Measurements from ENCODE around the gene GRB10.

The GRB10 gene

DNA sequence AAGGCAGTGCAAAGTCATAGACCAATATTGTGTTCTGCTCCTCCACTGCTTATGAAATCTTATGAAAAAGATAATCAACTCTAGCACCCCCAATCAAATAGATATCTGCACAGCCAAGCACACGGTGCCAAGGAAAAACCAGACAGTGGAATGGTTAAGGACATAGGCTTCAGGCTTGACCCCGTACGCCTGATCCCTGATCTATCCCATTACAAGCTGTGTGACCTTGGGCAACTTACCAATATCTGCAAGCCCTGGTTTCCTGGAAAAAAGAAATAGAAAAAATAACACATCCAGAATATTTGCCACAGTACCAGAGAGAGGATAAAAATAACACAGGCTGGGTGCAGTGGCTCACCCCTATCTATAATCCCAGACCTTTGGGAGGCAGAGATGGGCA, 56.9 kb downstream of the GRB10 start:
- Histone ChIP-seq H3K9me3 (ENCODE audit: control insufficient read depth, low read length) (no peaks in the 10 kb centered on the region), H3K4me3 (ENCODE audit: low read length) (no peak overlapping the region), H3K27me3 (replicated peaks; ENCODE audit: control insufficient read depth, insufficient read depth, low read length) (no peaks in the 10 kb centered on the region), H3K9ac (ENCODE audit: low read length) (no peak overlapping the region), H3K4me1 (ENCODE audit: control insufficient read depth, insufficient read depth, low read length) (peaks cover 27% of the 10 kb centered on the region), H3K36me3 (ENCODE audit: control insufficient read depth, insufficient read depth, low read length, severe bottlenecking) (peaks cover 8% of the 10 kb centered on the region)
- no peak for DNase-seq (ENCODE audit: low read depth)

DNA sequence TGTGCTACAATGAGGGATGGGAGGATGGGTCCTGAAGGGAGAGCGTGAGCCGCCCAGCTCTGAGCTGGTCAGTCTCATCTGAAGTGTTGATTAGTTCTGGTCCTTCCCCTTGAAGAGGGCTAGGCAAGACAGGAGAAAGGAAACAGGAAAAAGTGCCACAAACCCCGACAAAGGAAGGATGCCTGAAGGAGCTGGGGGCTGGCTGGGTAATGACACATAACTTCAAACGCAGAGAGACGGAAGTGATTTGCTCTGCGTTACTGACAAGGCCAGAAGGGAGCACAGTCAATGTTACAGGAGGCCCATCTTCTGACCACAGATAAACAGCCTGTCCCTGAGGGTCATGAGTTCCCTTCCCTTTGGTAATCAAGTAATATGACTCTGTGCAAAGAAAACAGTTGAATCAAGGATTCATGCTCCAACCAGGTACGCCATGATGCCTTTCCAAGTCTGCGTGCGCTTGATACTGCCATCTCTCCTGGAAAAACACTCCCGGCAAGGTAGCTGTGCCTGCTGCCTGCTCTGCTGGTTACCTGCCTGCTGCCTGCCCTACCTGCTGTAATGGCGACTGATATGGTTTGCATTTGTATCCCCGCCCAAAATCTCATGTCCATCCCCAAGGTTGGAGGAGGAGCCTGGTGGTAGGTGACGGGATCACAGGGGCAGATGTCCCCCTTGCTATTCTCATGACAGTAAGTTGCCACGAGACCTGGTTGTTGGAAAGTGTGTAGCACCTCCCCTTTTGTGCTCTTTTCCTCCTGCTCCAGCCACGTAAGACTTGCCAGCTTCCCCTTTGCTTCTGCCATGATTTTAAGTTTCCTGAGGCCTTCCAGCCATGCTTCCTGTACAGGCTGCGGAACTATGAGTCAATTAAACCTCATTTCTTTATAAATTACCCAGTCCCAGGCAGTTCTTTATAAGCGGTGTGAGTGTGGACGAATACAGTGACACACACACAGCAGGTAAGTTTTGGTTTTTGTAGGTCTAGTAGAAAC, 57.9 kb downstream of the GRB10 start:
- DNase-seq (ENCODE audit: low read depth): no peak
- H3K9me3 ChIP-seq (ENCODE audit: control insufficient read depth, low read length): no peaks in the 10 kb centered on the region
- no peak overlapping the region for H3K9ac ChIP-seq (ENCODE audit: low read length)
- no peak overlapping the region for H3K4me3 ChIP-seq (ENCODE audit: low read length)
- H3K36me3 ChIP-seq (ENCODE audit: control insufficient read depth, insufficient read depth, low read length, severe bottlenecking): peaks cover 8% of the 10 kb centered on the region
- H3K27me3 ChIP-seq (replicated peaks; ENCODE audit: control insufficient read depth, insufficient read depth, low read length): no peaks in the 10 kb centered on the region
- H3K4me1 ChIP-seq (ENCODE audit: control insufficient read depth, insufficient read depth, low read length): peaks cover 17% of the 10 kb centered on the region

- no peak overlapping the region for H3K9ac ChIP-seq (ENCODE audit: low read length)
- peaks cover 11% of the 10 kb centered on the region for H3K4me1 ChIP-seq (ENCODE audit: control insufficient read depth, insufficient read depth, low read length)
- H3K36me3 ChIP-seq (ENCODE audit: control insufficient read depth, insufficient read depth, low read length, severe bottlenecking): peaks cover 8% of the 10 kb centered on the region
- no peak overlapping the region for H3K4me3 ChIP-seq (ENCODE audit: low read length)
- H3K27me3 ChIP-seq (replicated peaks; ENCODE audit: control insufficient read depth, insufficient read depth, low read length): no peaks in the 10 kb centered on the region
- no peaks in the 10 kb centered on the region for H3K9me3 ChIP-seq (ENCODE audit: control insufficient read depth, low read length)
- no peak for DNase-seq (ENCODE audit: low read depth)
Observed at GRCh38 chr7:50723888-50724287, 58.8 kb downstream of the GRB10 start.

DNA sequence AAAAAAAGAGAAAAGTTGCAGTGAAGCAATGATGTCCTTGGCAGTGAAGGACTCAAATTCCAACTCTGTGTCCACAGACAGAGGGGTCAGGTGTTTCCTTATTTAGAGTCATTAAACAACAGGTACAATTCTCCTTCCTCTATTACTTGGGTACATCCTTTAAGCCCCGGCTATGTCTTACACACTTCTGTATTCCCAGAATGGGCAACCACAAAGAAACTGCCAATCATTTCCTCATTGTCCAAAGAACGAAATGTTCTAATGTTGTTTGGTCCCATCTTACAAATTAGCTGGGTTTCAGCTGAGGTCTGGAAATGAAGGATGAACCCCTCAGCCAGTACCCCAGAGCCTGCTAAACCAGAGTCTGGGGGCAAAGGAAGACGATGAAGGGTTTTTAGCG, 59.5 kb downstream of the GRB10 start:
- no peak overlapping the region for H3K4me3 ChIP-seq (ENCODE audit: low read length)
- no peak overlapping the region for H3K9ac ChIP-seq (ENCODE audit: low read length)
- peaks cover 8% of the 10 kb centered on the region for H3K4me1 ChIP-seq (ENCODE audit: control insufficient read depth, insufficient read depth, low read length)
- no peaks in the 10 kb centered on the region for H3K27me3 ChIP-seq (replicated peaks; ENCODE audit: control insufficient read depth, insufficient read depth, low read length)
- DNase-seq (ENCODE audit: low read depth): no peak
- H3K36me3 ChIP-seq (ENCODE audit: control insufficient read depth, insufficient read depth, low read length, severe bottlenecking): peaks cover 8% of the 10 kb centered on the region
- H3K9me3 ChIP-seq (ENCODE audit: control insufficient read depth, low read length): no peaks in the 10 kb centered on the region

DNA sequence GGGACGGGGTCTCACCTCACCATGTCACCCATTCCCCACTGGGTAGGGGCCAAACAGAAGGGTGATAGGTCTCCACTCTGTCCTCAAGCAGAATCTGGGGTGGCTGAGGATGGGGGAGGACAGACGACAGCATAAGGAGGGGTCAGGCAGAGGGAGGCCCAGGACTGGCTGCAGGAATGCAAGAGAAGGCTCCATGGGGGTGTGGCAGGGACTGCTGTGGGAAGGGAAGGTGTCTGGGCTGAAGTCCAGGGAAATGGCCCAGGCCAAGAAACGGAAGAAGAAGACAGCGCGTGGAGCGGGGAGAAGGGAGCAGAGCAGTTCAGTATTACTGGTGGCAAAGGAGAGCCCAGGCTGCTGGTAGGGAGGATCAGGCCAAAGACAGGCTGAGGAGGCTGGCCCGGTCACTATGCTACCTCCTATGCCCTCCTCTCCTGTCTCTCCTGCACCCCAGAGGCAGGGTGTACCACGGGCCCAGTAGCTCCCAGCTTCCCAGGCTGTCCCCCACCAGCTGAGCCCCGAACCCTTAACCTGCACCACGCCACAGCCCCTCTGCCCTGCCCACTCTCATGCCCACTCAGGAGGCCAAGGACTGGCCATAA, 60.9 kb downstream of the GRB10 start:
- no peaks in the 10 kb centered on the region for H3K27me3 ChIP-seq (replicated peaks; ENCODE audit: control insufficient read depth, insufficient read depth, low read length)
- no peak overlapping the region for H3K9ac ChIP-seq (ENCODE audit: low read length)
- H3K4me3 ChIP-seq (ENCODE audit: low read length): no peak overlapping the region
- peaks cover 8% of the 10 kb centered on the region for H3K36me3 ChIP-seq (ENCODE audit: control insufficient read depth, insufficient read depth, low read length, severe bottlenecking)
- no peak for DNase-seq (ENCODE audit: low read depth)
- H3K9me3 ChIP-seq (ENCODE audit: control insufficient read depth, low read length): no peaks in the 10 kb centered on the region
- no peaks in the 10 kb centered on the region for H3K4me1 ChIP-seq (ENCODE audit: control insufficient read depth, insufficient read depth, low read length)

DNA sequence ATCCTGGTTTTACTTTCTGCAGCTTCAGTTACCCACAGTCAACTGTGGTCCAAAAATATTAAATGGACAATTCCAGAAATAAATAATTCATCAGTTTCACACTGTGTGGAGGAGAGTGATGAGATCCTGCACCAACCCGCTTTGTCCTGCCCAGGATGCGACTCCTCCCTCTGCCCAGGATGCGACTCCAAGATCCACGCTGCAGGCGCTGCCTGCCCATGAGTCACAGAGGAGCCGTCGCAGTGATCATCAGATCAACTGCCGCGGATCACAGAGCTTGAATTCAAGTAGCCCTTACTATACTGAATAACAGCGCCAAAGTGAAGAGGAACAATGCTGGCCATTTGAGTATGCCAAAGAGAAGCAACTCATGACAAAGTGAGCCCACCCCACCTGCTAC, 61.5 kb downstream of the GRB10 start:
- Histone ChIP-seq H3K9ac (ENCODE audit: low read length) (no peak overlapping the region), H3K4me1 (ENCODE audit: control insufficient read depth, insufficient read depth, low read length) (no peaks in the 10 kb centered on the region), H3K9me3 (ENCODE audit: control insufficient read depth, low read length) (no peaks in the 10 kb centered on the region), H3K4me3 (ENCODE audit: low read length) (no peak overlapping the region), H3K27me3 (replicated peaks; ENCODE audit: control insufficient read depth, insufficient read depth, low read length) (no peaks in the 10 kb centered on the region), H3K36me3 (ENCODE audit: control insufficient read depth, insufficient read depth, low read length, severe bottlenecking) (peaks cover 8% of the 10 kb centered on the region)
- no peak for DNase-seq (ENCODE audit: low read depth)

GRCh38 chr7:50720295-50720694, 62.4 kb downstream of the GRB10 start:
- no peaks in the 10 kb centered on the region for H3K4me1 ChIP-seq (ENCODE audit: control insufficient read depth, insufficient read depth, low read length)
- H3K9ac ChIP-seq (ENCODE audit: low read length): no peak overlapping the region
- peaks cover 8% of the 10 kb centered on the region for H3K36me3 ChIP-seq (ENCODE audit: control insufficient read depth, insufficient read depth, low read length, severe bottlenecking)
- no peak for DNase-seq (ENCODE audit: low read depth)
- H3K9me3 ChIP-seq (ENCODE audit: control insufficient read depth, low read length): no peaks in the 10 kb centered on the region
- no peak overlapping the region for H3K4me3 ChIP-seq (ENCODE audit: low read length)
- H3K27me3 ChIP-seq (replicated peaks; ENCODE audit: control insufficient read depth, insufficient read depth, low read length): no peaks in the 10 kb centered on the region

DNA sequence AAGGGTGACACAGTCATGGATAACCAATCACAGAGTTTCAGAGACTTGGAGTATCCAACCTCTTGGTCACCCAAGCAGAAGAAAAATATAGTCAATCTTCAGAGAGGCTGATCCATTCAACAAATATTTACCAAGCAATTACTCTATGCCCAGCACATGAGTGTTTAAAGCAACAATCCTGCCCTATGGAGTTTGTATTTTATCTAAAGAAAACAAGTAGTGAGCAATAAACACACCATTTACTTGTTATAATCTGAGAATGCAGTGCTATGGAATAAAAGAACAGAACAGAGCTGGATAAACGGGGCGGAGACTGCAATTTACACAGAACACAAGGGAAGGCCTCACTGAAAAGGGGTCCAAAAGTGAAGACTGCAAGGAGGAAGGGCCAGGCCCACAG, 63.8 kb downstream of the GRB10 start:
- Histone ChIP-seq H3K4me3 (ENCODE audit: low read length) (no peak overlapping the region), H3K36me3 (ENCODE audit: control insufficient read depth, insufficient read depth, low read length, severe bottlenecking) (peaks cover 3% of the 10 kb centered on the region), H3K9ac (ENCODE audit: low read length) (no peak overlapping the region), H3K27me3 (replicated peaks; ENCODE audit: control insufficient read depth, insufficient read depth, low read length) (no peaks in the 10 kb centered on the region), H3K4me1 (ENCODE audit: control insufficient read depth, insufficient read depth, low read length) (peaks cover 4% of the 10 kb centered on the region), H3K9me3 (ENCODE audit: control insufficient read depth, low read length) (no peaks in the 10 kb centered on the region)
- DNase-seq (ENCODE audit: low read depth): no peak

- Histone ChIP-seq H3K36me3 (ENCODE audit: control insufficient read depth, insufficient read depth, low read length, severe bottlenecking) (no peaks in the 10 kb centered on the region), H3K4me3 (ENCODE audit: low read length) (no peak overlapping the region), H3K9me3 (ENCODE audit: control insufficient read depth, low read length) (no peaks in the 10 kb centered on the region), H3K9ac (ENCODE audit: low read length) (no peak overlapping the region), H3K4me1 (ENCODE audit: control insufficient read depth, insufficient read depth, low read length) (peaks cover 4% of the 10 kb centered on the region), H3K27me3 (replicated peaks; ENCODE audit: control insufficient read depth, insufficient read depth, low read length) (no peaks in the 10 kb centered on the region)
- no peak for DNase-seq (ENCODE audit: low read depth)
Observed at GRCh38 chr7:50718311-50718710, 64.4 kb downstream of the GRB10 start.

DNA sequence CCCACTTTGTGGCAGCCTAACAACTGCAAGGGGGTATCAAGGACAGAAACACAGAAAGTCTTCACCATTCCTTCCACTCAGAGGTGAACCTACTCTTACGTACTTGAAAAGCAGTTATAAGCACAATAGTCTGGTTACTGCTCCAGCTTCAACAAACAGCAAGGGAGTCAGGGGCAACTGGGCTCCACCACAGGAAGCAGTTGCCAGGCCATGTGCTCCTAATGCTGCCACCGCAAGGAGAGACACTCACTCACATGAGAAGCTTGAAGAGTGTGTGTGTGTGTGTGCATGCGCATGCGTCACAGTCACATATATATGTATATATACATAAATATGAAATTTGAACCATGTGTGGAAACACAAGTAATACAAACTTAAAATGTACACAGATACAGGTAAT, 65.5 kb downstream of the GRB10 start:
- DNase-seq (ENCODE audit: low read depth): no peak
- Histone ChIP-seq H3K9me3 (ENCODE audit: control insufficient read depth, low read length) (no peaks in the 10 kb centered on the region), H3K9ac (ENCODE audit: low read length) (no peak overlapping the region), H3K4me3 (ENCODE audit: low read length) (no peak overlapping the region), H3K4me1 (ENCODE audit: control insufficient read depth, insufficient read depth, low read length) (peaks cover 14% of the 10 kb centered on the region), H3K27me3 (replicated peaks; ENCODE audit: control insufficient read depth, insufficient read depth, low read length) (no peaks in the 10 kb centered on the region), H3K36me3 (ENCODE audit: control insufficient read depth, insufficient read depth, low read length, severe bottlenecking) (no peaks in the 10 kb centered on the region)

GRCh38 chr7:50714857-50715256, 67.8 kb downstream of the GRB10 start:
- no peak for DNase-seq (ENCODE audit: low read depth)
- Histone ChIP-seq H3K4me3 (ENCODE audit: low read length) (no peak overlapping the region), H3K36me3 (ENCODE audit: control insufficient read depth, insufficient read depth, low read length, severe bottlenecking) (no peaks in the 10 kb centered on the region), H3K27me3 (replicated peaks; ENCODE audit: control insufficient read depth, insufficient read depth, low read length) (no peaks in the 10 kb centered on the region), H3K9ac (ENCODE audit: low read length) (no peak overlapping the region), H3K9me3 (ENCODE audit: control insufficient read depth, low read length) (no peaks in the 10 kb centered on the region), H3K4me1 (ENCODE audit: control insufficient read depth, insufficient read depth, low read length) (peaks cover 30% of the 10 kb centered on the region)
